NCI-H1694 (cell line): ENCODE measurements around the gene DCAF4.
A peak's percentile ranks its signal among the peaks of the same experiment; 100 is the strongest.

ENCODE experiments used
- DNase-seq: peaks from one replicate; lab custom pipeline; 2025; lab: John Stamatoyannopoulos, UW

DCAF4 gene

DNA sequence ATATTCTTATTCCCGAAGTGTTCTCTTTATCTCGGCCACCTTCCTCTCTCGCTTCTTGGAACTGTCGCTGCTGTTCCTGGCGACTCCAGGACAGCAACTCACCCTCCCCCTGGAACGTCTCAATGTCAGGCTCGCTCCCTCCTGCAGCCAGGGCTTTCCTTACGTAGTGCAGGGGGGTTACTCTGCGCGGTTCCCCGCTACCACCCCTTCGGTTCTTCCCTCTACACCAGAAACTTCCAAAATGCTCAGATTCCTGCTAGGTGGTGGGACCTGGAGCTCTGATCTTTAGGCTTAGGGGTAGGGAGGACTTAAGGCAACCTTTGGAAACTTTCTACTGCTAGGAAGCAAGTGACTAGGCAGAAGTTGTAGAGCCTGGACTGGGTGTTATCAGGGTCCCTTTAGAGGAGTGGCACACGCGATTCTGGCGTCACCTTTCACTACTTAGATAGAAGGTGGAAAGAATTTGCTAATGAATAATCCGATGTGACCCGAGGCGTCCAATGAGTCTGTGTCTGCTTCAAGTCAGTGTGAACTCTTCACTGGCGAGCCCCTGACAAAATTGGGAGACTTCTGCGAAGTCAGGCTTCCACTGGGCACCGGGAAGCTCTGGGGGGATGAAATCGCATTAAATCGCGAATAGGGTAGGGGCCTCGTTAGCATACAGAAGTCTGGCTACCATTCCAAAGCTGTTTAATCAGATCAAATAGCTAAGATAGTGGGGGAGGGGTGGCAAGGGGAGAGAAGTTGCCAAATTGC is 31.5 kb upstream of the DCAF4 start:
- no peak for DNase-seq

DNA sequence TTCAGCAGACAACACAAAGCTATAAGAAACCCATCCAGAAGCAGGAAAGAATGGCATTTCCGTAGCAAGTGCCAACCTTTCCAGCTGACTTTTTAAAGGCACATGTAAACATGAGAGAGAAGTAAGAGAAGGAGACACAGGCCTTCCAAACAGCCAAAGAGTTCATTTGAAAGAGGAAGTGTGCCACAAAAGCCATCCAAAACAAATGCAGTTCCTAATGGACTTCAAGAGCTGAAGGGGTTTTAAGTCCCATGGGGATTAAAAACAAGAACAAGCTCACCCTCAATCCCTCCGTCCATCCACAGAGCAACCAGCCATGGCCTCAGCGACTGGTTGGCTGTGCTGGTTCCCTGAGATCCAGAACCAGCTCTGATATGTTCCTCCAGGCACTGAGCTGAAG is 27.8 kb upstream of the DCAF4 start:
- no peak for DNase-seq

DNA sequence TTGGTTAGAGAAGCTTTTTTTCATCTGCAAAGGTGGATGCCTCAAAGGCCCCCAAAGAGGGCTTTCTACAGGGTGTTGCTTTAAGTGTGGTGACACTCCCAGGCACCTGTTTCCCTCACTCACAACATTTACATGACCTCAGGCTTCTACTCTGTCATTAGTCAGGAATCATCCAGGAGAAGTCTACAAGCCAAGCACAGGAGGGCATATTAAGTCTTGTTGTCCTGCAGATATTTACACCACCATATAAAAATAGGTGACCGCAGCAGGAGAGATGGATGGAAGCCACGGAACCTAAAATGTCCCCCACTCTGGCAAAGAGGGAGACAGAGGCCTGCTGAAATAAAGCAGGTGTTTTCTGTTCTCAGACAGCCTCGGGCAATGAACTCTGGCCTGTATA is 24.9 kb upstream of the DCAF4 start:
- DNase-seq = no peak

DNA sequence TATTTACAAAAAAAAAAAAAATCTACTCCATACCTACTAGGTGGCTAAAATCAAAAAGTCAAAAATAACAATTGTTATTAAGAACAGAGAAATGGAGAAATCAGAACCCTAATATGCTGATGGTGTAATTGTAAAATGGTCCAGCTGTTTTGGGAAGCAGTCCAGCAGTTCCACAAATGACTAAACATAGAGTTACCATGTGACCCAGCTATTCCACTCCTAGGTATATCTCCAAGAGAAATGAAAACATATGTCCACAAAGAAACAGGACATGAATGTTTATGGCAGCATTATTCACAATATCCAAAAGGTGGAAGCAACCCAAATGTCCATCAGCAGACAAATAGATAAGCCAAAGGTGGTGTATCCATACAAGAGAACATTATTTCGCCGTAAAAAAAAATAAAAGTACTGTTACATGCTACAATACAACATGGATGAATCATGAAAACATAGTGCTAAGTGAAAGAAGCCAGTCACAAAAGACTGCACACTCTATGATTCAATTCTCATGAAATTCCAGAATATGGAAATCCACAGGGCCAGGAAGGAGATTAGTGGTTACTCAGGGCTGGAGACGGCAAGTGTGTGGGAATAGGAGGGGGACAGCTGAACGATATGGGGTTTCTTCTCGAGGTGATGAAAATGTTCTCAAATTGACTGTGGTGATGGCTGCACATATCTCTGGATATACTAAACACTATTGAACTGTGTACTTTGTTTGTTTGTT is 23.3 kb upstream of the DCAF4 start:
- no peak for DNase-seq

DNA sequence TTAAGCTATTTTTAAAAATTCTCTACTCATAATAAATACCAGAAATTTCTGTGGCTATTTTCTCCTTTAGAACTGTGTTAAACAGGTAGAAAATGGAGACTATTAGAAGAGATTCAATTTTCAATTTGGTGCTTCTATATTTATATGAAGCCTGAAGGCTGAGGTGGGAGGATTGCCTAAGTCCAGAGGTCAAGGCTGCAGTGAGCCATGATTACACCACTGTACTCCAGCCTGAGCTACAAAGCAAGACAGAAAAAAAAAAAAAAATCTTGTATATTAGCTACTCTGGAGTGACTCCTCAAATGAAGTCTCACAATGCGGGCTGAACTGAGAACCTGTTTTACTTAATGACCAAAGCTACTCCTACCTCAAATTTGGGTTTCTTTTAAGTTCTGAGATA is 22.5 kb upstream of the DCAF4 start:
- no peak for DNase-seq

DNA sequence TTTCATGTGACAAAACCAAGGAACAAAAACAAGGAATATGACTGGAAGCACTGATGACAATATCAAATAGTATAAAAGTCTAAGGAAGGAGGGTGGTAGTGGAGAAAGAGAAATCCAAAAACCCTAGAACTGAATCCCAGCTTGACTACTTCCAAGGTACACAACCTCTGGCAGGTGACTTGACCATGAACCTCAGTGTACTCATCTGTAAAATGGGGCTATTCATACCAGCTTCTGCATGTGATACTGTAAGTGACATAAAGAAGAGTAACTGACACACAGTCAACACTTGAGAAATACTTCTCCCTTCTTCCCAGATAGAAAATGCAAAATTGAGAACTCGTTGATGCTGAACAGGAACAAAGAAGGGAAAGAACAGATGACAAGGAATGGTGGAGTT is 22.0 kb upstream of the DCAF4 start:
- no peak for DNase-seq

DNA sequence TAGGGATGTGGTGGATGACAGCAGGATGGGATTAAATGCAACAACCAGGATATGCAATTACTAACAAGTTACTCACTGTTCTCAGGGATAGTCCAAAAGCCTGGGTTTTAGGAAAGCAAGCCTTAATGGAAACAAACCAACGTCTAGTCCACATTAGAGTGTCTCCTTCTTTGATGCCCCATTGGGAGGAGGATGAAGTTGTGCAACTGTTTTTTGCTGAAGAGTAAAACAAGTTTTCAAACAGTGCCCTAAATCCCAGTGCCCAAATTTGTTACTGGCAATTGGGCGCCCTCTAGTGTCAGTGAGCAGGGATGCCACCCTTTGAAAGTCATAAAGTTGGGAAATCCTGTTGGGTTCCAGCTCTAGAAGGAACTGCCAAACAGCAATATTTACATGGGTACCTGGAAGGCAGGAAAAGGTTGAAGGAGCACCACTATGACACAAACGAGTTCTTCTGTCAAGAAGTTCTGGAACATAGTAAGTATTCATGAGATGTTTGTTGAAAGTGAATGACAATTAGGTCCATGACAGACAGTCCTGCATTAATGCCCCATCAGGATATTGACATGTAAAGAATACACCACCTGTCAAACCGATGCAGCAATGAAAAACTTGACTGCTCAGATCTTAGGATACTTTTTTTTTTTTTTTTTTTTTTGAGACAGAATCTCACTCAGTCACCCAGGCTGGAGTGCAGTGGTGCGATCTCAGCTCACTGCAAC is 21.3 kb upstream of the DCAF4 start:
- peak; percentile 78 for DNase-seq

DNA sequence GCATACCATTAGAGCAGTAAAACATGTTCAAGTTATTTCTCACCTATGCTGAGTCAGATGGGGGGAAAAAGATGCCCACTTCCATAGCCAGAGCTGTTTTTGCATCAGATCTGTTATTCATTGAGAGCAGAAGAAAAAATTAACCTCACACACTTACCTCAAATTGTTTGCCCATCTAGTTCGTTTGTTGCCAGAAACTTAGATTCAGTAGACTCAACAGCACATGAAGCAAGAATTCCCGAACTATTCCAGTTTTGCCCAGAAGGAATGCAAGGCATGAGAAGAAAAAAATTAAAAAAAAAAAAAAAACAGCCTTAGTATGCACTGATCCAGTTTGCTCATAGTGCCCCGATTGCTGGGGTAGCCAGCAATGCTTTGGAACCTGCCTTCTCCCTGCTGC is 19.9 kb upstream of the DCAF4 start:
- no peak for DNase-seq

DNA sequence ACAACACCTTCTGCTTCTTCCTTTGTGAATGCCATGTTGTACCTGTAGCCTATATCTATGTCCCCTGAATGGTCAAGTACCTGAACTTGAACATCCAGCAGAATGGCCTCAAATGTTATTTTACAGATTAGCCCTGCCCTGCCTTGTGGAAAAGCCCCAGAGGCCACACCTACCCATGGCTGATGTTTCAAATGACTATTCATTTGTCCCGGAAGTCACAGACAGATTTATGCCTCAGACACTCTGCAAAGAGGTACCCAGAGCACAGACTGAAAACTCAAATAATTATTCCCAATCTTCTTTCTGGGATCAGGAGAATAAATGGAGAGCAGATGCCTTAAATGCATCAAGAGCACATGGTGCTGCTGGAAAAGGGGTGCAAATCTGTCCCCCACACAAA is 19.4 kb upstream of the DCAF4 start:
- no peak for DNase-seq

DNA sequence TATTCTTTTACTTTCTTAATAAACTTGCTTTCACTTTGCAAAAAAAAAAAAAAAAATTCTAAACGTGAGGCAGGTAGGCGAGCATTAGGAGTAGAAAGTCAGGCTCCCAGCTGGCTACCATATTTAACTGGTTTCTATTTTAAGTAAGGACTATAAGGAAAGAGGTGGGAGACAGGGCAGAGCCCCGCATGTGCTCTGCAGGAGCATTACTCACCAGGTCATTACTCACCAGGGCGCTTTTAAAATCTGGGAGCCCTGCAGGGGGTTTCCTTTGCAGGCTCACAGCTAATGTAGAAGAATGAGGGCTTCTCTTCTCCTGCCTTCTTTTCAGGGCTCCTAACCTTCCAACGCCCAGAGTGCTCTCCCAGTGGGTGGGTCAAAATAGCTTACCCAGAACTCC is 18.4 kb upstream of the DCAF4 start:
- DNase-seq = no peak

DNA sequence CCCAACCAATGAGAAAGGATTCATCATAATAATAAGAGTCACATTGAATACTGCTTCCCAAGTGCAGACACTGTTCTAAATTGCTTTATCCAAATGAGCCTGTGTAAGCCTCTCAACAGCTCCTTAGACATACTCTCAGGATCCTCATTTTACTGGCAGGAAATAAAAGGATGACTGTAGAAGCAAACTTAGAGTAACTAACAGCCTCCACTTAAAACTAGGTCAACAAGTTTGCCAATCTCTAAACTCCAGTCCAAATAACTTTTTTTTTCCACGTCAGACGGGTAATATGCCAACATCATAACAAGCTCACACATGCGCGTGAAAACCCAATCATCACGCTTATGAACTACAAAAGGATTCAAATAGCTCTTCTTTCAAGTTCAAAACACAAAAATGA is 17.1 kb upstream of the DCAF4 start:
- DNase-seq = no peak

DNA sequence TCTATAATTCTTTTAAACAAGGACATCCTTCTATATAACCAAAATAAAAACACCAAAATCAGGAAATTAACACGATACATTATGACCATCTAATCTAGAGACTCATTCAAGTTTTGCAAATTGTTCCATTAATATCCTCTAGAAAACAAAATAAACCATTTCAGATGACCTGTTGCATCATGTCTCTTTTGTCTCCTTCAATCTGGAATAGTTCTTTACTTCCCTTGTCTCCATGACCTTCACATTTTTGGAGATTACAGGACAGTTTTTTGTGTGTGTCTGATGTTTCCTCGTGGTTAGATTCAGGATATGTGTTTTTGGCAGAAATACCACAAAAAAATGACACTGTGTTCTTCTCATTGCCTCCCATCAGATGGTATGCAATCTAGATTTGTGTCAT is 12.5 kb upstream of the DCAF4 start:
- no peak for DNase-seq

DNA sequence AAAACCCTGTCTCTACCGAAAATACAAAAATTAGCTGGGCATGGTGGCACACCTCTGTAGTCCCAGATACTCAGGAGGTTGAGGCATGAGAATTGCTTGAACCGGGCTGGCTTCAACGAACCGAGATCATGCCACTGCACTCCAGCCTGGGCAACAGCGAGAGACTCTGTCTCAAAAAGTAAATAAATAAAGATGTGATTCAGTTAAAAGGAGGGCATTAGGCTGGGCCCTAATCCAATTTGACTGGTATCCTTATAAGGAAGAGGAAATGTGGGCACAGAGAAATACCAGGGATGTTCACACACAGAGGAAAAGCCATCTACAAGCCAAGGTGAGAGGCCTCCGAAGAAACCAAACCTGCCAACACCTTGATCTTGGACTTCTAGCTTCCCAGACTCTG is 10.1 kb upstream of the DCAF4 start:
- no peak for DNase-seq

DNA sequence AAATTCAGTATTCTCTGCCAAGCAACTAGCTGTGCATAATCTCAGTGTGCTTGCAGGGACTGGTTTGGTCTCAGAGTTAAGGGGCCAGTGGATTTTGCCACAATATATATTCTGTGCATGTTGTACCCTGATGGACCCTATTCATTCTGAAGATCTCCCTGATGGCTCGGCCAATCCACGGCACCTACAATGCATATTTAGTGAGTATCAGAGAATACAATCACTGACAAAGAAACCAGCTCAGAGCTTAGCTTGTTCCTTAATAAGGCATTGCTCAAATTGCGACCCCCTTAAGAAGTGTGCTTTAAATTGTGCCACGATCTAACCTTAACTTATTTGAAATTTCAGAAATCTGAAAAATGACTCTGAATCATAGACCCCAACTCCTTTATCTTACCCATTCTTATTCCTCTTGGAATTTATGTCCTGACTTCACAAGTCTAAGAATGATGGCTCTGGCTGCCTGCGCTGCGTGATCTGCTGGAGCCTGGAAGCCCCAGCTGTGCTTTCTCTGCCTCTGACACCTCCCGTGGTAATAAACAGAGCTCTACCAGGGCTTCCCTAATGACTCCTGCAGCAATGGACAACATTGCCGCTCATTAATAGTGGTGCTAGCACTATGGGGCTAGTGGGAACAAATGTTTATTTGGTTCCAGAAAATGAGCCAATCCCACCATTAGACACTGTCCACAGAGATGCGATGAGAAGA is 9.0 kb upstream of the DCAF4 start:
- no peak for DNase-seq

DNA sequence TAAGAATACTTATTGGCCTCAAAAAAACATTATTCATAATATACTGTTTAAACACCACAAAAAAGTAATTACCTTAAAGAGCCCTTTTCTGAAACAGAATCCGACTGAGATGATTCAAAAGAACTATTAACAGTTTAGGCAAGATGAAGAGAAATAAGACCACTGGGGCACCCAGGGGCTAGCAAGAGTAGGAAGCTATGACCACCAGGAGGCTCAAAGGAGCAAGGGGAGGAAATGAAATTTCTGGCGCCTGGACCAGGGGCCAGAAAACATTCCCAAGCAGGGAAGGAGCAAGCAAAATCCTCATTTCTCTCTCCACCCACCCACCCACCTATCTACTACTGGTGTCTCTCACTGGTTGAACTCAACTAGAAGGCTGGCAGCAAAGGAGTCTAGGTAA is 6.3 kb upstream of the DCAF4 start:
- no peak for DNase-seq

DNA sequence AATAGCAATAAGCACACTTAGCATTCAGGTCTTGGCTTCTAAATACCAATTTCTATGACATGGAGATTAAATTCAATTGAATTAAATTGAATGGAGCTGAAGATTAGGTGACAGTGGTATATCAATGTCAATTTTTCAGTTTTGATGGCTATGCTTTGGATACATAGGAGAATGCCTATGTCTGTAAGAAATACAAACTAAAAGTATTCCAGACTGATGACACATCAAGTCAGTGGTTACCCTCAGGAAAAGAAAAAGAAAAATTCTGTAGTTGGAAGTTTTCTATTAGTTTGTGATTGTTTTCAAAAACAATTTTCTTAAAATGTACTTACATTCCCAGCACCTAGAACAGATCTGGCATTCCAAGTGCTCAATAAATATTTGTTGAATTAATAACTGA is 4.9 kb upstream of the DCAF4 start:
- DNase-seq = no peak

DNA sequence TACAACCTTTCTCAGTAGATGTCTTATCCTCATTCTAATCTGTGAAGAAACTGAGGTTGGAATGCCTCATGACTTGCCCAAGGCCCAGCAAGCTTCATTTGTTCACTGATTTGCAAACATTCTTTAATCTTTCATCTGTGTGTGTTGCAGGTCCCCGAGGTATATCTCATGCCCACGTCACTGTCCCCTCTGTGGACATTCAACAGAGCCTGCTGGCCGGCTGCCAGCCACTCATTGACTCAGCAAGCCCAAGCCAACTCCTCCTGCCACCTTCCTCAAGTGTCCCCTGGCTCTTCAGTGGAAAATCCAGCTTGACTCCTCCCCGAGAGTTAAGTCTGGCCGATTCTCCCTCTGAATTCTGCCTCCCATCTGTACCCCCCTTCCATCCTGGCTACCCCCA is 1.9 kb upstream of the DCAF4 start:
- DNase-seq = no peak

DNA sequence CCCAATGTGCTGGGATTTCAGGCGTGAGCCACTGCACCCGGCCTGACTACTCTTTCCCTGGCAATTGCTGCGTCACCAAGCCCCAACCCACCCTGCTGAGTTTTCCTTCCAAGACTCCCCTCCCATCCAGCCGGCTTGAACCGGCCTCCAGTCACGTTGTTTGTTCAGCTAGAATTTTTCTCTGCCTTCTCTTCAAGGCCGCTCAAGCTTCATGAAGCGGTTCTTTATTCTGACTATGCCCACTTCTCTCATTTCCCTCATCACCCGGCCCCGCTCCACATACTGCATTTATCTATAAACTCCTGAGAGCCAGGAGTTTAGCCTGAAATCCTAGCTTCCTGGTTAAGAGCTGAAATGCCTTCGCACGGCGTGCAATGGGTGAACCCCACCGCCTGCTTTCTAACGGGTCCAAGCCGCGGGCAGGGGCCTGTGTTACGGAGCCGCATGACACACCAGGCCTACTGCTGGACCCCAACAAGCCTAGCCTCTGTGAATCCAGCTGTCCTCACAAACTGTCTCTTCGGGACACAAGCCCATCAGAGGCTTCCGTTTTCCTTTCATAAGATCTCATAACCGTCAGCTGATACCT is 999 bp upstream of the DCAF4 start:
- no peak for DNase-seq

DNA sequence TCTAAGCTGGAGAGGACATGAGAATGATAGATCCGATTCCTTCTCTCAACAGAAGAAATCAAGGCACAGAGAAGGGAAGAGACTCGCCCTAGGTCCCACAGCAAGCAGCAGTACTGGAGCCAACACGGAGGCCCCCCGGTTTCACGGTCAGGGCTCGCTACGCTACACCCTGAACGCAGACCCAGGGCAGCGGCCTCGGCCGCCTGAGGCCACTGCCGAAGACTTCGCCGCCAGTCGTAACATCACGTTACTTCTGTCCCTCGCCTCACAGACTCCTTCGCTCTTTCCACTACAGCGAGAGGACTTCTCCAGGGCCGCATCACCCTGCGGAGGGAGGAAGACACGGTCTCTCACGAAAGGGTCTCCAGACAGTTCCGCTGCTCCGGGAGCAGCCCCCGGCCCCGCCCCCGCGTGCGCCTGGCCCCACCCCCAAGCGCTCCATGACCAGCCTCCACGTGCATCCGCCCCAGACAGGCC is 411 bp upstream of the DCAF4 start:
- DNase-seq = no peak

DNA sequence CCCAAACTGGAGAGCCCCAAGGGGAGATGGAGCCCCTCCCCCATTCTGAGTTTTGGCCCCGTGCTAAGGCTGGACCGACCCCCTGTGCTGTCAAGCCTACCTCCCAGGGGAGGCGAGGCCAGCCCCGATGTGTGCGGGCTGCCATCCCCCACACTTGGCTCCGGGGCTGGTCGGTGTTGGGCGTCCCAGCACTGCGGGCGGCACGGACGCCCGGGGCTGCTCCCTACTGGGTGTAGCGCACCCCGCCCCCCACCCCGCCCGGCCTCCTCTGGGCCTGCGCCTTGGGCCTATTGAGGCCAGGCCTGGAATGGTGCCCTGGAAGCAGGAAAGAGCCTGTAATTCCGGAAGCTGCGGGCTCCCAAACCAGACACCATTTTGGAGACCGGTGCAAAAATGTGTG is 2.6 kb downstream of the DCAF4 start:
- DNase-seq = no peak

DNA sequence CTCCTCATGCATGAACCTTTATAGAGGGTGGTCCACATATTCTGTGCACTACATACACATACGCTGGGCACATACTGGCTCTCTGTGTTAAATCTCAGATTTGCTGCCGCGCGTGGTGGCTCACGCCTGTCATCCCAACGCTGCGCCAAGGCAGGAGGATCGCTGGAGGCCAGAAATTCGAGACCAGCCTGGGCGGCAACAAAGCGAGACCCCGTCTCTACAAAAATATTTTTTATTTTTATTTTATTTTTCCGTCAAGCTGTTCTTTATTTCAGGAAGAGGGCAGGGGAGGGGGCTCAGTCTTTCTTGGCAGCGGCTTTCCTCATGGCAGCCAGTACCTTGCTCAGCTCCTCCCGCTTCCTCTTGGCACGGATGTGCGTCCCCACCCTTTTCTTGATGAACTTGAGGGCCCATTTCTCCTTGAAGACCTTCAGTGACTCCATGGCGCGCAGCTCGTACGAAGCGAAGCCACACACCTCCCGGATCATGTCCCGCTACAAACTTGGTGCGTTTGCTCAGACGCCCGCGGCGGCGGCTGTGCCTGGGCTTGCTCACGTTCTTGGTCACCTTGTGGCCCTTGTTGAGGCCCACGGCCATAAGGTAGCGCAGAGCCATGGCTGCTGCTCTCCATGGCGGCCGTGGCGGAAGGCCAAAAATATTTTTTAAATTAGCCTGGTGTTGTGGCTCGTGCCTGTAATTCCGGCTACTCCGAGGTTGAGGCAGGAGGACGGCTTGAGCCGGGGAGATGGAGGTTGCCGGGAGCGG is 3.2 kb downstream of the DCAF4 start:
- no peak for DNase-seq
